Endothelial cell of umbilical vein (primary cell): Measurements from ENCODE around the gene DIAPH2. TPM values are rescaled to one million over a fixed set of nuclear protein-coding genes. Genes with fewer than 3 reads are reported as not detected.

Experiments
- BruUV-seq: library from RNA; stranded (reverse); fragments of 400-500 nt; replicated peaks from 2 replicates; lab custom pipeline; 2021; lab: Mats Ljungman, UMichigan
- CTCF ChIA-PET: fragments of 300-600, 350-600 bp; sonication (Branson Sonifier 250); formaldehyde crosslinking; loops from one replicate; lab custom pipeline; 2021; ENCODE audit warnings: antibody characterized with exemption, inconsistent platforms; lab: Charles Lee
- POLR2A ChIA-PET: fragments of 300-600, 350-600 bp; sonication (Branson Sonifier 250); formaldehyde crosslinking; loops from one replicate; lab custom pipeline; 2021; ENCODE audit warnings: antibody characterized with exemption, inconsistent platforms; lab: Charles Lee
- DNase-seq: peaks from one replicate; pipeline ENCODE4 v3.0.0-alpha.2; 2011; ENCODE audit warnings: low read depth, low spot score
- FAIRE-seq: peaks from 2 replicates; lab custom pipeline; 2011; peaks lifted over from hg19 to GRCh38; lab: Jason Lieb, UNC
- H2AFZ ChIP-seq: 2 replicates; pipeline ENCODE4 v1.6.0; 2012; ENCODE audit warnings: low read depth, low read length, control low read depth, inconsistent platforms
- H3K27ac ChIP-seq: 2 replicates; pipeline ENCODE4 v1.5.1; 2011; ENCODE audit warnings: low read depth, mild to moderate bottlenecking, control low read depth, low read length, moderate library complexity; ENCODE audit not compliant: insufficient read depth
- H3K27me3 ChIP-seq, 2 experiments: 2 replicates each; pipeline versions ENCODE4 v1.6.0 to v1.6.1; 2011; ENCODE audit warnings: low read length in 2 of 2, mixed read lengths in 1 of 2; ENCODE audit not compliant: control insufficient read depth in 2 of 2, insufficient read depth in 2 of 2
- H3K36me3 ChIP-seq, 2 experiments: 2 replicates in 1 of 2; 3 replicates in 1 of 2; pipeline ENCODE4 v1.5.1; 2011; ENCODE audit warnings: low read length in 2 of 2, mild to moderate bottlenecking in 1 of 2, moderate library complexity in 1 of 2; ENCODE audit not compliant: control insufficient read depth in 2 of 2, insufficient read depth in 2 of 2; ENCODE audit errors: extremely low read depth in 1 of 2
- H3K4me1 ChIP-seq: 3 replicates; pipeline ENCODE4 v1.5.1; 2011; ENCODE audit warnings: mild to moderate bottlenecking, low read length; ENCODE audit not compliant: control insufficient read depth, insufficient read depth; ENCODE audit errors: extremely low read depth
- H3K4me2 ChIP-seq: 2 replicates; pipeline ENCODE4 v1.6.1; 2011; ENCODE audit warnings: low read length, control low read depth, mixed read lengths; ENCODE audit not compliant: insufficient read depth
- H3K4me3 ChIP-seq, 3 experiments: fragments of 200-600 bp in 1 of 3; sonication (generic), shearing (Covaris generic) in 1 of 3; replicated peaks in 1 of 3; 2 replicates each; pipeline ENCODE4 v1.5.1; 2011 to 2016; ENCODE audit warnings: control low read depth in 3 of 3, low read length in 3 of 3, mild to moderate bottlenecking in 2 of 3, inconsistent platforms in 1 of 3, low read depth in 1 of 3, moderate library complexity in 1 of 3; ENCODE audit not compliant: insufficient read depth in 1 of 3
- H3K79me2 ChIP-seq: 2 replicates; pipeline ENCODE4 v1.6.0; 2012; ENCODE audit warnings: low read length, inconsistent platforms; ENCODE audit not compliant: control insufficient read depth, insufficient read depth
- H3K9ac ChIP-seq: replicated peaks from 2 replicates; pipeline ENCODE3; 2011; ENCODE audit warnings: low read length, control low read depth; ENCODE audit not compliant: insufficient read depth; ENCODE audit errors: extremely low read depth
- H3K9me1 ChIP-seq: replicated peaks from 3 replicates; pipeline ENCODE4 v1.6.0; 2011; ENCODE audit warnings: mild to moderate bottlenecking, low read length; ENCODE audit not compliant: control insufficient read depth, insufficient read depth; ENCODE audit errors: extremely low read depth
- H3K9me3 ChIP-seq: replicated peaks from 2 replicates; pipeline ENCODE4 v1.5.1; 2012; ENCODE audit warnings: low read length, inconsistent platforms; ENCODE audit not compliant: control insufficient read depth, insufficient read depth
- H4K20me1 ChIP-seq: replicated peaks from 2 replicates; pipeline ENCODE3; 2011; ENCODE audit warnings: mild to moderate bottlenecking, low read length; ENCODE audit not compliant: control insufficient read depth, insufficient read depth; ENCODE audit errors: extremely low read depth
- FOS ChIP-seq: IDR thresholded peaks from 2 replicates; pipeline ENCODE4 v1.6.1; 2011; ENCODE audit warnings: mild to moderate bottlenecking, low read length, moderate library complexity, borderline replicate concordance; ENCODE audit not compliant: insufficient read depth
- GATA2 ChIP-seq: IDR thresholded peaks from 2 replicates; pipeline ENCODE4 v1.7.0; 2011; ENCODE audit warnings: low read depth, mild to moderate bottlenecking, moderate library complexity, mixed read lengths, low read length; ENCODE audit not compliant: insufficient read length, insufficient read depth
- JUN ChIP-seq: IDR thresholded peaks from 2 replicates; pipeline ENCODE4 v1.6.1; 2011; ENCODE audit warnings: borderline replicate concordance, low read depth; ENCODE audit not compliant: insufficient read length, insufficient read depth
- dilution Hi-C: fragments of 300-500 bp; cut with MboI; formaldehyde crosslinking; loops from one replicate; pipeline ENCODE4 v1.15.0; 2019; ENCODE audit warnings: low sequenced_read_pairs; ENCODE audit not compliant: extremely low pct_ligation_motif_present
- intact Hi-C: fragments of 100-400 bp; cut with micrococcal nuclease; formaldehyde crosslinking; loops from one replicate; pipeline ENCODE4 v1.10.0; 2022
- polyA plus RNA-seq, 4 experiments: library from polyadenylated mRNA; depleted of rRNA in 3 of 4; stranded (reverse) in 3 of 4; unstranded in 1 of 4; fragments of >200 nt; gene quantifications; 2 replicates each; pipeline versions ENCODE4 v1.2.1 to v1.2.3, GENCODE V29; 2011 to 2012; ENCODE audit warnings: missing spikeins in 1 of 4
- total RNA-seq: library from RNA; stranded (reverse); gene quantifications from 2 replicates; pipeline ENCODE4 v1.2.3, GENCODE V29; 2021
- TF ChIP-seq, protein P1 (sequence below), 2 donors: IDR thresholded peaks; 1 replicate in 1 of 2; 2 replicates in 1 of 2; pipeline ENCODE4 v1.5.1; 2011; ENCODE audit warnings: low read length in 2 of 2, mild to moderate bottlenecking in 2 of 2, moderate library complexity in 2 of 2, control low read depth in 1 of 2, inconsistent platforms in 1 of 2, low read depth in 1 of 2; ENCODE audit not compliant: insufficient read depth in 1 of 2; ENCODE audit errors: extremely low read depth in 1 of 2

DIAPH2 gene
- total and polyA plus RNA-seq, 2 donors (not counting 3 experiments of a cell fraction or from before 2014, with no cell fraction given), result 3.0 to 30.0 TPM

GRCh38 chrX:97597954-97598353 is 913.3 kb downstream of the DIAPH2 start:
- intact Hi-C loops, result loop anchor here (2.0 kb wide), 1 partner anchor 19 kb away; no protein-coding TSS in a partner anchor
- peak overlapping the region; percentile 85 for H3K27ac ChIP-seq
- POLR2A ChIA-PET, result no interaction called here
- no peaks in the 10 kb centered on the region for H4K20me1 ChIP-seq
- FAIRE-seq (peak; percentile 57), DNase-seq (peak; percentile 34)
- CTCF ChIA-PET, result interaction anchor here (1.1 kb wide), 1 partner anchor 19 kb away, joined by 3 read pairs; no protein-coding TSS in a partner anchor
- no peak overlapping the region for H3K4me3 ChIP-seq
- BruUV-seq, result no TSS peak
- H3K79me2 ChIP-seq, result no peaks in the 10 kb centered on the region
- peak; percentile 8 for TF ChIP-seq FOS
- TF ChIP-seq, protein P1, sequence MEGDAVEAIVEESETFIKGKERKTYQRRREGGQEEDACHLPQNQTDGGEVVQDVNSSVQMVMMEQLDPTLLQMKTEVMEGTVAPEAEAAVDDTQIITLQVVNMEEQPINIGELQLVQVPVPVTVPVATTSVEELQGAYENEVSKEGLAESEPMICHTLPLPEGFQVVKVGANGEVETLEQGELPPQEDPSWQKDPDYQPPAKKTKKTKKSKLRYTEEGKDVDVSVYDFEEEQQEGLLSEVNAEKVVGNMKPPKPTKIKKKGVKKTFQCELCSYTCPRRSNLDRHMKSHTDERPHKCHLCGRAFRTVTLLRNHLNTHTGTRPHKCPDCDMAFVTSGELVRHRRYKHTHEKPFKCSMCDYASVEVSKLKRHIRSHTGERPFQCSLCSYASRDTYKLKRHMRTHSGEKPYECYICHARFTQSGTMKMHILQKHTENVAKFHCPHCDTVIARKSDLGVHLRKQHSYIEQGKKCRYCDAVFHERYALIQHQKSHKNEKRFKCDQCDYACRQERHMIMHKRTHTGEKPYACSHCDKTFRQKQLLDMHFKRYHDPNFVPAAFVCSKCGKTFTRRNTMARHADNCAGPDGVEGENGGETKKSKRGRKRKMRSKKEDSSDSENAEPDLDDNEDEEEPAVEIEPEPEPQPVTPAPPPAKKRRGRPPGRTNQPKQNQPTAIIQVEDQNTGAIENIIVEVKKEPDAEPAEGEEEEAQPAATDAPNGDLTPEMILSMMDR (IDR thresholded peaks at IDR 0.05; ENCODE audit: extremely low read depth in 1 of 2, insufficient read depth in 1 of 2, low read depth in 1 of 2, low read length in 2 of 2), result no peak
- no peak for TF ChIP-seq JUN
- TF ChIP-seq GATA2, result peak; percentile 54
- H3K27me3 ChIP-seq, result no peaks in the 10 kb centered on the region
- no peak overlapping the region for H3K9ac ChIP-seq
- H2AFZ ChIP-seq, result peak overlapping the region; percentile 52
- dilution Hi-C loops, result no loop called here
- H3K4me2 ChIP-seq, result no peak overlapping the region
- H3K36me3 ChIP-seq, result no peaks in the 10 kb centered on the region
- H3K9me1 ChIP-seq, result no peaks in the 10 kb centered on the region
- H3K4me1 ChIP-seq, result peaks cover 20% of the 10 kb centered on the region
- H3K9me3 ChIP-seq, result no peaks in the 10 kb centered on the region
